Thyroid gland (tissue), 4 donors: ENCODE data around the gene ITPKB. TPM values are rescaled to one million over a fixed set of nuclear protein-coding genes. Genes with fewer than 3 reads are reported as not detected.
A peak's percentile ranks its signal among the peaks of the same experiment; 100 is the strongest.

Experiments
- DNase-seq, 2 donors: peaks; one replicate each; pipeline ENCODE4 v3.0.0-alpha.2; 2019
- H3K27ac ChIP-seq, 3 donors: fragments of 200-600 bp; sonication (generic); 1 replicate in 2 of 3; 2 replicates in 1 of 3; pipeline ENCODE4 v1.5.1; 2016 to 2019; ENCODE audit warnings: mild to moderate bottlenecking in 1 of 3, moderate library complexity in 1 of 3
- H3K27me3 ChIP-seq: fragments of 200-600 bp; sonication (generic); one replicate; pipeline ENCODE4 v1.5.1; 2019
- H3K36me3 ChIP-seq, 2 donors: fragments of 200-600 bp; sonication (generic); one replicate each; pipeline ENCODE4 v1.5.1; 2016 to 2019
- H3K4me1 ChIP-seq, 2 donors: fragments of 200-600 bp; sonication (generic); one replicate each; pipeline ENCODE4 v1.5.1; 2017 to 2019
- H3K4me3 ChIP-seq, 3 donors: fragments of 200-600 bp; sonication (generic); replicated peaks in 1 of 3; 1 replicate in 2 of 3; 2 replicates in 1 of 3; pipeline ENCODE4 v1.5.1; 2016; ENCODE audit warnings: mild to moderate bottlenecking in 1 of 3
- H3K9me3 ChIP-seq: fragments of 200-600 bp; sonication (generic); one replicate; pipeline ENCODE4 v1.5.1; 2017
- CTCF ChIP-seq, 6 experiments: fragments of 200-600 bp in 3 of 6; fragments of 450-650 bp in 3 of 6; sonication (generic) in 3 of 6; IDR thresholded peaks; one replicate each; pipeline ENCODE4 v1.5.1; 2016 to 2019; ENCODE audit warnings: antibody characterized with exemption in 6 of 6, mild to moderate bottlenecking in 2 of 6, inconsistent platforms in 1 of 6, moderate library complexity in 1 of 6
- POLR2A ChIP-seq, 2 donors: fragments of 450-650 bp; IDR thresholded peaks; one replicate each; pipeline ENCODE4 v1.6.1; 2017; ENCODE audit warnings: antibody characterized with exemption in 2 of 2, mild to moderate bottlenecking in 2 of 2, moderate library complexity in 1 of 2
- WGBS, 2 donors: methylation state at CpG; one replicate each; pipeline ENCODE4 v1.1.5; 2017; 5-methylcytosine and 5-hydroxymethylcytosine counted together
- intact Hi-C: fragments of 100-400 bp; cut with DNase I; formaldehyde crosslinking; loops from one replicate; pipeline ENCODE4 v1.15.1; 2023
- total RNA-seq, 4 donors: library from RNA; depleted of rRNA; stranded (reverse); fragments of >200 nt; gene quantifications; one replicate each; pipeline ENCODE4 v1.2.3, GENCODE V29; 2016

Gene ITPKB
- total RNA-seq, 4 donors from 2014 or later, result 19.1 to 24.0 (median 22.2) TPM

- no peak for DNase-seq
- intact Hi-C loops, result loop anchor here (10.0 kb wide), 1 partner anchor 95 kb away; no protein-coding TSS in a partner anchor
- TF ChIP-seq CTCF (IDR thresholded peaks at IDR 0.05) (no peak), POLR2A (IDR thresholded peaks at IDR 0.05) (no peak)
Observed at GRCh38 chr1:226730071-226730470, 9.0 kb downstream of the ITPKB start.

GRCh38 chr1:226728448-226728847 lies 10.6 kb downstream of the ITPKB start:
- no peaks in the 10 kb centered on the region for H3K27me3 ChIP-seq
- H3K36me3 ChIP-seq, result no peaks in the 10 kb centered on the region
- no peaks in the 10 kb centered on the region for H3K9me3 ChIP-seq
- 91 to 93% methylated on average over 6 of the region's 6 CpGs for WGBS, 2 donors
- H3K27ac ChIP-seq, result no peak overlapping the region
- DNase-seq, result no peak
- no peak for TF ChIP-seq CTCF (IDR thresholded peaks at IDR 0.05)
- TF ChIP-seq POLR2A (IDR thresholded peaks at IDR 0.05), result no peak
- no peak overlapping the region for H3K4me3 ChIP-seq
- peaks cover 15 to 23% of the 10 kb centered on the region in 2 donors for H3K4me1 ChIP-seq
- intact Hi-C loops, result no loop called here

More at GRCh38 chr1:226730071-226730470, 9.0 kb downstream of the ITPKB start:
- no peak overlapping the region for H3K4me3 ChIP-seq
- no peaks in the 10 kb centered on the region for H3K36me3 ChIP-seq
- H3K27ac ChIP-seq, result no peak overlapping the region
- peaks cover 14 to 16% of the 10 kb centered on the region in 2 donors for H3K4me1 ChIP-seq
- no peaks in the 10 kb centered on the region for H3K27me3 ChIP-seq
- H3K9me3 ChIP-seq, result no peaks in the 10 kb centered on the region
- WGBS, 2 donors, result 91 to 100% methylated on average over 1 of the region's 1 CpG

- TF ChIP-seq CTCF (IDR thresholded peaks at IDR 0.05) (no peak), POLR2A (IDR thresholded peaks at IDR 0.05) (no peak)
- no peaks in the 10 kb centered on the region for H3K36me3 ChIP-seq
- no peak for DNase-seq
- WGBS, 2 donors, result 87 to 91% methylated on average over 4 of the region's 4 CpGs
- peaks cover 13 to 22% of the 10 kb centered on the region in 2 donors for H3K4me1 ChIP-seq
- no peaks in the 10 kb centered on the region for H3K9me3 ChIP-seq
- no peaks in the 10 kb centered on the region for H3K27me3 ChIP-seq
- intact Hi-C loops, result no loop called here
- H3K27ac ChIP-seq, result no peak overlapping the region
- no peak overlapping the region for H3K4me3 ChIP-seq
Observed at GRCh38 chr1:226725897-226726267, 13.2 kb downstream of the ITPKB start.

GRCh38 chr1:226723657-226724532 lies 15.2 kb downstream of the ITPKB start:
- 36 to 41% methylated on average over 13 of the region's 13 CpGs for WGBS, 2 donors
- H3K27me3 ChIP-seq, result no peaks in the 10 kb centered on the region
- H3K4me1 ChIP-seq, result peaks cover 13 to 22% of the 10 kb centered on the region in 2 donors
- peak; percentile 75 to 77 for DNase-seq
- H3K9me3 ChIP-seq, result no peaks in the 10 kb centered on the region
- H3K36me3 ChIP-seq, result no peaks in the 10 kb centered on the region
- H3K4me3 ChIP-seq, result no peak overlapping the region
- intact Hi-C loops, result no loop called here
- H3K27ac ChIP-seq, result peak overlapping the region; percentile 13 to 72 (median 28)
- TF ChIP-seq POLR2A (IDR thresholded peaks at IDR 0.05) (peak in 1 of 2 donors; percentile 29), CTCF (IDR thresholded peaks at IDR 0.05) (no peak)
